Sigmoid colon (tissue), 4 donors: Measurements from ENCODE around the gene CCDC192.

ENCODE experiments used
- POLR2A ChIP-seq, 2 donors: fragments of 450-650 bp; IDR thresholded peaks; one replicate each; pipeline ENCODE4 v1.6.1; 2016; ENCODE audit warnings: antibody characterized with exemption in 2 of 2, mild to moderate bottlenecking in 2 of 2, moderate library complexity in 2 of 2
- POLR2AphosphoS5 ChIP-seq, 4 donors: sonication (generic); formaldehyde crosslinking; IDR thresholded peaks; one replicate each; pipeline ENCODE4 v1.6.1; 2017; ENCODE audit warnings: antibody characterized with exemption in 4 of 4

- no peak for TF ChIP-seq POLR2AphosphoS5 (IDR thresholded peaks at IDR 0.05)
- no peak for TF ChIP-seq POLR2A (IDR thresholded peaks at IDR 0.05)
These were observed 35.3 kb upstream of the CCDC192 start for GRCh38 chr5:127667926-127668325.
